ENCODE measurements around the gene LRP8.

LRP8 gene

DNA sequence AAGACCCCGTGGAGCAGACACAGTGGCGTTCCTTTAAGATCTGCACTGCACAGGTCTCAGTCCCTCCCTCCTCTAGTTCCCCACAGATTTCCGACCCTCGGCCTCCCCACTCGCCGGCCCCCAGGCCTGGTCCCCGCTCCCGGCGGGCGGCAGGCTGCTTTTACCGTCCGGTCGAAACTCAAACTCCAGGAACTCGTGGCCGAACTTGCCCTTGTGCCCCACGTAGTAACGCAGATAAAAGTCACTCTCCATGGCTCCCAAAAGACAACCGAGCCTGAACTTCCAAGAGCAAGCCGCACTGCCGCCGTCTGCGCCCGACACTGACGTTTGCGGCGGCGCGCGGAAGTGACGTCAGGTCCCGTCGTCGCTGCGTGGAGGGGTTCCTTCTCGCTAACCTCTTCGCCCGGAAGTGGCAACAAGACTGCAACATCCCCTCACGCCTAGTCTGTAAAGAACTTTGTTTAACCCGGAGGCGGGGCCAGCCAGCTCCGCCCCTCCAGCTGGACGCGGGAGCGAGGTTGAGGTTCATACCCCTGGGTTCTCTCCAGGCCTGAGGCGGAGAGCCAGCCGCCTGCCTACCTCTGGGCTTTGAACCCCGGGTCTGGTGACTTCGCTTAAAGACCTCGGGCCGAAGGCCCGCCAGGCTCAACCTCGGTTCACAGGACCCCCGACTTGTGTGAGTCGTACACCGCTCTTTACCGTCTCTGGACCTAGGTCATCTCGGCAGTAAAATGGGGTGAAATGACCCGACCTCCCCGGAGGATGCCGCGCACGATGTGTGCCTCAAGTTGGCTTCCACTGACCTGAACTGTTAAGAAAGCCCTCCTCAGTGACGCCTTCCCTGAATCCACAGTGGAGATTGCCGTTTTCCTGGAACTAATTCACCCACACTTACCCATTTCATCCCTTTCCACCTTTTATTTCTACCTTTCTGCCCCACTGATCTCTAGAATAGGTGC is 89.4 kb downstream of the LRP8 start, which contains the start of gene MAGOH:
Gene MAGOH (minus strand): TSS at position 322 of the 959 bp plus-strand sequence. CDS start 70 bp downstream, at position 252.
- TF ChIP-seq, protein P1, sequence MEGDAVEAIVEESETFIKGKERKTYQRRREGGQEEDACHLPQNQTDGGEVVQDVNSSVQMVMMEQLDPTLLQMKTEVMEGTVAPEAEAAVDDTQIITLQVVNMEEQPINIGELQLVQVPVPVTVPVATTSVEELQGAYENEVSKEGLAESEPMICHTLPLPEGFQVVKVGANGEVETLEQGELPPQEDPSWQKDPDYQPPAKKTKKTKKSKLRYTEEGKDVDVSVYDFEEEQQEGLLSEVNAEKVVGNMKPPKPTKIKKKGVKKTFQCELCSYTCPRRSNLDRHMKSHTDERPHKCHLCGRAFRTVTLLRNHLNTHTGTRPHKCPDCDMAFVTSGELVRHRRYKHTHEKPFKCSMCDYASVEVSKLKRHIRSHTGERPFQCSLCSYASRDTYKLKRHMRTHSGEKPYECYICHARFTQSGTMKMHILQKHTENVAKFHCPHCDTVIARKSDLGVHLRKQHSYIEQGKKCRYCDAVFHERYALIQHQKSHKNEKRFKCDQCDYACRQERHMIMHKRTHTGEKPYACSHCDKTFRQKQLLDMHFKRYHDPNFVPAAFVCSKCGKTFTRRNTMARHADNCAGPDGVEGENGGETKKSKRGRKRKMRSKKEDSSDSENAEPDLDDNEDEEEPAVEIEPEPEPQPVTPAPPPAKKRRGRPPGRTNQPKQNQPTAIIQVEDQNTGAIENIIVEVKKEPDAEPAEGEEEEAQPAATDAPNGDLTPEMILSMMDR (conservative IDR thresholded peaks at IDR 0.05; ENCODE audit: low read depth) = no peak
- CTCF ChIA-PET = no interaction called here
- H3K27ac ChIP-seq = peak within 1 kb of the TSS; percentile 69
- POLR2A ChIA-PET (ENCODE audit: low non-redundant PET) = no interaction called here
- peak; percentile 98 for DNase-seq (ENCODE audit: low spot score)

DNA sequence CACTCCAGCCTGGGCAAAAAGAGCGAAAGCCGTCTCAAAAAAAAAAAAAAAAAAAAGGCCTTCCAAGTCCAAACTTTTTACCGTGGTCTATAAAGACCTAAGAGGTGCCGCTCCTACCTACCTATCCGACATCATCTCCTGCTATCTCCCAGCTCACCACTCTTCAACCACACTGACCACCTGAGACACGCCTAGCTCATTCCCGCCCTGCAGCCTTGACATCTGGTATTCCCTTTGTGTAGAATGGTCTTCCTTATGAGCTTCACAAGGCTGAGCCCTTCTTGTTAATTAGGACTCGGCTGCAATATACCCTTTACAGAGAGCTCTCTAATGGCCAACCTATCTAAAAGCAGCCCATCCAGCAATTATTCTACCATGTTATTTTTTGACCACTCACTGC is 90.2 kb downstream of the LRP8 start:
- ChIA-PET CTCF (no interaction called here), POLR2A (ENCODE audit: low non-redundant PET) (no interaction called here)
- peak; percentile 17 for DNase-seq (ENCODE audit: low spot score)
- TF ChIP-seq, protein P1 (conservative IDR thresholded peaks at IDR 0.05; ENCODE audit: low read depth) = no peak
- H3K27ac ChIP-seq = peak overlapping the region; percentile 69; the same call in 1 of the 2 replicates

DNA sequence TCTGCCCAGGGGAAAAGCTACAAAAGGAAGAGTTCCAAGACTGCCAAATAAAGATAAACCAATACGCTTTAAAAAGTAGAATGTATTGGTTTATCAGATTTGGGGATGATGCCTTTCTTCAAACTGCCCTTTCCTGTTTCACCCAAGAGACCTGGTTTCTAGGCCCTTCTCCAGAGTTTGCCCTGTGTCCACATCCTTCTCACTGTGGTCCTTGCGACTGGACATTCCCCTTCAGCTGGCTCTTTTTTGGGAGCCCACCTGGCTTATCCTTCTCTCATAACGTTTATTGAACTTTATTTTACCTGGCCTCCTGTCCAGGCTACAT is 106.9 kb downstream of the LRP8 start:
- POLR2A ChIA-PET (ENCODE audit: low non-redundant PET) = no interaction called here

GRCh38 chr1:53220171-53220961 is 107.5 kb downstream of the LRP8 start, which contains the start of gene CZIB:
TSS of gene CZIB (minus strand) at chr1:53220634. CDS start at chr1:53220575, 59 bp downstream.
- peak within 1 kb of the TSS; percentile 91 for H3K27ac ChIP-seq
- TF ChIP-seq, protein P1 (conservative IDR thresholded peaks at IDR 0.05; ENCODE audit: low read depth) = no peak
- CTCF ChIA-PET = no interaction called here
- peak; percentile 89 for DNase-seq (ENCODE audit: low spot score)
- POLR2A ChIA-PET (ENCODE audit: low non-redundant PET) = interaction anchor here (0.5 to 0.8 kb wide), 2 partner anchors 9 to 32 kb away, joined by 3 read pairs; no protein-coding TSS in a partner anchor

More for the DNA sequence above, 106.9 kb downstream of the LRP8 start:
- TF ChIP-seq, protein P1 (conservative IDR thresholded peaks at IDR 0.05; ENCODE audit: low read depth) = no peak
- CTCF ChIA-PET = no interaction called here
- no peak for DNase-seq (ENCODE audit: low spot score)
- peak overlapping the region; percentile 91 for H3K27ac ChIP-seq

DNA sequence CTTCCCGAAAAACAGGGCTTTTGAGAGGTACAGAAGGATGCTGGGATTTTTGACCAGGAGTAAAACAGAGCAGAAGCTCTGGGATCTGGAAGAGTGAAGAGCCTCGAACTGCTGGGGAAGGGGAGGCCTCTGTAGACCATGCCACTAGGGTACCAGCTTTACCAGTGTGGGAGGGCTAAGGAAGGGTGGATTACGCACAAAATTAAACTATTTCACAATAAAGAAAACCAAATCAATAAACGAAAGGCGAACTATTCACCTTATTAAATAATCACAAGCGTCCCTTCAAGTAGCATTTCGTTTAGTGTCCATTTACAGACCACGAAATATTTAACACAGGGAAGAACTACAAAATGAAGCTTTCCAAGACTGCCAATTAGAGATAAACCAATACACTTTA is 108.2 kb downstream of the LRP8 start:
- ChIA-PET CTCF (no interaction called here), POLR2A (ENCODE audit: low non-redundant PET) (interaction anchor here (0.5 to 1.3 kb wide), 3 partner anchors 8 to 32 kb away, joined by 3 to 4 read pairs (median 3); no protein-coding TSS in a partner anchor)
- DNase-seq (ENCODE audit: low spot score) = no peak
- peak overlapping the region; percentile 91 for H3K27ac ChIP-seq
- TF ChIP-seq, protein P1 (conservative IDR thresholded peaks at IDR 0.05; ENCODE audit: low read depth) = no peak

DNA sequence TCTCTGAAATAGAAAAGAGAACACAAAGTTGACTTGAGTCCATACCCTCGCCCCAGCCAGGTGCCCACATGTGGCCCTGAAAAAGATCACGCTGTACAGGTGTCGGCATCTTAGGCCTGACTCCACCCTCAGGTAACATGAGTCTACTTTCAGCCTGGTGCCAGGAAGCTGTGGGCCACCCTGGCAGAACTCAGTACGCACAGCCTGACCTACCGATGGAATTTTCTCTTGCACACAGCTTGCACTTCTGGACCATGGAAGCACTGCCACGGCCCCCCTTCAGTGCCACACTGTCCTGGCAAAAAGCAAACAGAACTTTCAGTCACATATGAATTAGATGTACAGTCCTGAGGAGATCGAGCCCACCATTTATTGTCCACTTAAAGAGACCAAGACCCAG is 109.7 kb downstream of the LRP8 start:
- DNase-seq (ENCODE audit: low spot score) = no peak
- TF ChIP-seq, protein P1 (conservative IDR thresholded peaks at IDR 0.05; ENCODE audit: low read depth) = no peak
- CTCF ChIA-PET = no interaction called here
- no peak overlapping the region for H3K27ac ChIP-seq
- POLR2A ChIA-PET (ENCODE audit: low non-redundant PET) = no interaction called here

All from RWPE1 (cell line).